CD4-positive, alpha-beta T cell treated with Interleukin-4 for 4 hours (primary cell): ENCODE results near the gene NEU2.
"Not testable (repeated sequence)": the region's sequence is repeated elsewhere in the genome, so short reads cannot be mapped to it uniquely, and the experiment has no call there.

Source experiments
- DNase-seq: peaks from one replicate; pipeline ENCODE4 v3.0.0-alpha.2; 2020

Gene NEU2

DNA sequence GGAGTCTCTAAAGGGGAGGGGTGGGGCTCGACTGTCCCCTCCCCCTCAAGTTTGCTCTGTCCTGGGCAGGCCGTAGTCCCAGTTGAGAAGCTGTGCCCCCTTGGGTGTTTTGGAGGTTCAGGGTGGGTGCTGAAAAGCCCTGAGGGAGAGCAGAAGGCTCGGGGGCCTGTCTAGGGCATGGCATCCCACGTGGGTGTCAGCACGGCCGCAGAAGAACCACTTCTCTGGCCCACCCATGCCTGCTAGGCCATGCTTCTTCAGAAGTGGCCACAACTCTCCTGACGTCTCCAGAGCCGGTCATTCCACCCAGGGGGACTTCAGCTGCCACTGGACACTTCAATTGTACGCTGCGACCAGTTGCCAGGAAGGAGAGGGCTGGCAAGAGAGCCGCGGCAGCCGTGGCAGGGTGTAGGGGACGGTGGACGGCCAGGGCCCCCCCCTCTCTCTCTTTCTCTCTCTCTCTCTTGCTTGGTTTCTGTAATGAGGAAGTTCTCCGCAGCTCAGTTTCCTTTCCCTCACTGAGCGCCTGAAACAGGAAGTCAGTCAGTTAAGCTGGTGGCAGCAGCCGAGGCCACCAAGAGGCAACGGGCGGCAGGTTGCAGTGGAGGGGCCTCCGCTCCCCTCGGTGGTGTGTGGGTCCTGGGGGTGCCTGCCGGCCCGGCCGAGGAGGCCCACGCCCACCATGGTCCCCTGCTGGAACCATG, 27.5 kb downstream of the NEU2 start, which contains the start of gene INPP5D:
Gene INPP5D (plus strand): TSS at position 546 of the 704 bp plus-strand sequence. CDS start 137 bp downstream, at position 683.
- peak; percentile 85 for DNase-seq

DNA sequence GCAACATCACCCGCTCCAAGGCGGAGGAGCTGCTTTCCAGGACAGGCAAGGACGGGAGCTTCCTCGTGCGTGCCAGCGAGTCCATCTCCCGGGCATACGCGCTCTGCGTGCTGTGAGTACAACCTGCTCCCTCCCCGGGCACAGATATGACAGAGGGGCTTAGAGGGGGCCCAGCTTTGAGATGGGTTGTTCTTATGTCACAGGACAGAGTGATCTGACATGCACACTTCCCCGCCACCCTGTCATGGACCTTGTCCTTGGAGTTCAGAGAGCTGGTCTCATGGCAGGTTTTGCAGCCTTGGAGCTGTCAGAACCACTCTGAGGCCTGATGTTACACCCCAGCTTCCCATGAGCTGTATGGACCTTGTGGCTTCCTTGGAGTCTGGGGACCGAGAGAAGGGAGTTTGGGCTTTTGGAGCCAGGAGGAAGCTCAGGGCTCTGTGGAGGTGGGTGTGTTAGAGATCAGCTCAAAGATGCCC, 28.1 kb downstream of the NEU2 start:
- no peak for DNase-seq

DNA sequence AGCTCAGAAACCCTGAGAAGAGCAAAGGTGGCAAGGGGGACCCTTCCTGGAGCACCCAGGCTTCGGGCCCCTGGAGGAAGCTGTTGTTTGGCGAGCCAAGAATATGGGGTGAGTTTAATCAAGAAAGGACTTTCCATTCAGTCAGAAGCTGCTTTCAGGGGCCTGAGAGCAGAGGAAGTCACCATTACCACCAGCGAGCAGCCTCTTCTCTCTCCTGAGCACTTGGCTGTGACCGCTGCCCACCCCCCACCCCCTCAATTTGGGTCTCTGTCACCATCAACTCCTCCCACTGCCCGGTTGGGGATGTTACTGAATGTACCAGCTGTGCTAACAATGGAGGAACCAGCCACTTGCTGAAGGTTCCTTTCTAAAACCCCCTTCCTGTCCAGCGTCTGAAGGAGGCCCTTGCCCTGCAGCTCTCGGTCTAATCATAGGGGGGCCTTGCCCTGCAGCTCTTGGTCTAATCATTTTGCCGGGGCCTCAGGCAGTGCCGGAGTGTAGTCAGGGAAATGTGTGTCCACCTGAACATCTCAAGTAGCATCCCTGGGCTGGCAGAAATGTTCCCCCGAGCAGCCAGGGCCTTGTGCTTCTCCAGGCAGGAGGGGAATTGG, 28.6 kb downstream of the NEU2 start:
- no peak for DNase-seq

DNA sequence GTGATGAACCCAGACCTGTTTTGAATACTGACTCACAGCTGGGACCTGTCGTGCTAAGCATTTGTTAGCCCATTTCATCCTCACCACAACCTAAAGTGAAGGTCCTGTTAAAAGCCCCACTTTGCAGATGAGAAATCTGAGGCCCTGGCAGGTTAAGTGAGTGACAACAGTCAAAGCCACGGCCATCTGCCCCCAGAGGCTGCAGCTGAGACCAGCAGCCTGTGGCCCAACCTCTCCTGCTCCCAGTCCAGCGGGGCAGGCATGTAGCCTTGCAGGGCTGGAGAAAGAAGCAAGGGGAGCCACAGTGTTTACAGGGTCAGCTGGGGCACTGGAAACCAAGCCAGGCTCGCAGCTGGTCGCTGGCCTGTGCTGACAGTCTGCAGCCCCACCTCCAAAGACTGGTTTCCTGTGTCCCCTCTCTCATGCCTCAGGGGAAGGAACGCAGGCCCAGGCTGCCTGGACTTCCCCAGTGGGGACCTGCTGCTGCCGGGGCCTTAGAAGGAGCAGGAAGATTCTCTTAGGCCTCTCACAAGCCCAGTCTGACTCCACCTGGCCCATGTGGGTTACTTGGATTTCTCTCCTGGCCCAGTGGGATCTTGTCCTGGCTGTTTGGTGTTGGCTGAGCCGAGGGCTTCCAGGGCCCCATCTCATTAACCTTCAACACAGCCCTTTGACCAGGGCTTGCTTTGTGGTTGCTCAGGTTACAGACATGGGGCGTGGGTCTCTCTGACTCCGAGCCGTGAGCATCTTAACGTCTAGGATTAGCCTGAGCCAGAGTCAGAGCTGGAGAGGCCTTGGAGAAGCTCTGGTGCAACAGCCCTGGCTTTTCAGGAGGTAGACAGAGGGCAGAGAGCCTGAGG, 29.3 kb downstream of the NEU2 start:
- DNase-seq, result peak; percentile 78

DNA sequence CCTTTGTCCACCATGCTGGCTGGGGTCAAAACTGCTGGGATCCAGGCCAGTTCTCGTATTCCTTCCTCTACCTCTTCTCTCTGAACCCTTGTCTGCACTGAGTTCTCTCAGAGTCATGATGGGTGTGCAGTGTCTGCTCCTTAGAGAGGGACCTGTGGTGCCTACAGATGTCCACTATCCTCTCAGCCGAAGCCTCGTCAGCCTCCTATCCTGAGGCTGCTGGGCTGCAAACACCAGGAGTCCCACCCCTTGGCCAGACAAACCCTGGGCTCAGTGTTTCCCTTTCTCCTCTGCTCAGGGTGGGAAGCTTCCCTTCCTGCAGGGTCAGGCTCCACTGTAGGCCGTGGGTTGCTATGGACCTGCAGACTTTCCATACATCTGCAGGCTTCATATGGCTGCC, 30.0 kb downstream of the NEU2 start:
- DNase-seq, result no peak

DNA sequence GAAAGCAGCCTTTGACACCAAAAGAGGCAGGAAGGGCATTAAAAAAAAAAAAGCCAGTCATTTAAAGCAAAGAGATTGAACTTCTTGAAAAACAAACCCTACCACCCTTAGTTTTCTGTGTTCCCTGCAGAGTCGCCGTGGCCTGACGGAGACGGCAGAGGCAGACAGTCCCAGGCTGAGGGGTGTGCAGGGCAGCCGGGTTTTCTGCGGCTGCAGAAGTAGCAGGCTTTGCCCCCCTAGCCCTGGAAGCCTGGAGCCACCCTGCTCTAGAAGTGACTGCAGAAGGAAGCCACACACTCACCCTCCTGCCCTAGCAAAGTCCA, 30.4 kb downstream of the NEU2 start:
- DNase-seq, result no peak

DNA sequence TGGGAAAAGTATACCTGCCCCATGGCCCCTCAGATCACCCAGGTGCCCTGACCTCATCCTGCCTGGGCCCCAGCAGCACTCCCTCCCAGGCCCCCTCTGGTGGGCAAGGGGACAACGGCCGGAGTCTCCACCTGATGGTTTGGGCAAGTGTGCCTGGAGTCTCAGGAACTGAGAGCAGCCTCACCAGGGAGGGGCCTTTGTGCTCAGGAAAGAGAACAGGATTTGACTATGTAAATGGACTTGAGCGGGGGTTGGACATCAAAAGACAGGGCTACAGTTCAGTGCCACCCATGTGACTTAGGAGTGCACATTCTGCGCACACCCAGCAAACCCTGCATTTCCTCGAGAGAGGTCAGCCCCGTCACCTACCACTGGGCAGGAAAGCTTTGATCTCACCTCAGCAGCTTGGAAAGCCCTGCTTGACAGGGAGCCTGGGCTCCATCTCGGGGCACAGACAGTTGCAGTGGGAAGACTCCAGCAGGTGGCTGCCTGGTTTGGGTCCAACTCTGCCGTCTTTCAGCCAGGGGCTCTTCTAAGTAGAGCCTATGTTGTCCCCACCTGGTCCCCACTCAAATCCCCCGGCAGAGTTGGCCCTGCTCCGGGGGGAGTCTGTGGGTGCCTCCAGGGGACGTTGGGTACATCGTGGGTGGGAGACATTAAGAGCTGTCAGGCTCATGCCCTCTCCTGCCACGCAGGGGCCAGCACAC, 30.9 kb downstream of the NEU2 start:
- DNase-seq, result peak; percentile 33

DNA sequence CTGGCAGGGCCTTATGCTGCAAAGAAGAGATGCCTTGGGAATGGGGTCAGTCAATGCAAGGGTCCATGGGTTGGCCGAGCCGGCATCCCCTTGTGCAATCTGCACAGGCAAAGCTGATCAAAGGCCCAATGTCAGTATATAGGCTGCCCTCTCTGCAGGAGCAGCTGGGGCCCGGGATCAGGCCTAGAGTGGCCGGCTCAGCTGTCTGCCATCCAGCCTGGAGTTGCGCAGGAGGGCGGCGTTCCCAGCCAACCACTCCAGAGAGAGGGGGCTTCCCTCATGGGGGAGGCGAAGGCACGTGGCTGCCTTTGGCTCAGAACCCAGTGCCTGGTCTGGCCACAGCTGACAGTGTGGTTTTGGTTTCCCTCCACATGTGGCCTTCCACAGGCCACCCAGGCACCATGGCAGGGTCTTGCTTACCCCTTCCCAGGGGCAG, 31.5 kb downstream of the NEU2 start:
- DNase-seq, result no peak

DNA sequence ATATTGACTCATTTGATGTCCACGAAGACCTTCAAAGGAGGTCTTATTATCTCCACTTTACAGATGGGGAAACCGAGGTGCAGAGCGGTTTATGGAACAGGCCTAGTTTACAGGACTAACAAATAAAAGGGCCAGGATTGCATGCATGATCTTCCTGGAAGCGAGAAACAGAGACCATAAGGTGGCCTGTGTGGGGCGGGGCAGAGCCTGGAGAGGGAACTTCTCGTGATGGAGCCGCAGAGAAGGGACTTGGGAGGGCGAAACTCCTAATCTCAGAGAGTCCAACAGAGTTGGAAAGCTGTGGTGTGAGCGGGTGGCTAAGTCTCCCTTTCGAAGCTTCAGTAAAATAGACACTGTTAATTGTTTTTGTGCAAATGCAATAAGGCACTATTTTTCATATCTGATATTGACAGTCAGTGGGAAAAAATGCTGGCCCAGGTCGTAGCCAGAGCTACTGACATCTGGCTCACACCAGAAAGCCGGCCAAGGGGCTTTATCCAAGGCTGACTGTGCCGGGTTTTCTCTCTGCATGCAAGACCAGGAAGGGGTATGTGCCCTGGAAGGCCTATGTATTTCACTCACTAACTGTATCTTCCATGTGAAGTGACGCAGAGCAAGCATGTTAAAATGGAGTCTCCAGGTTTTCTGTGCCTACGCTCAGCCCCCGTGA, 32.2 kb downstream of the NEU2 start:
- no peak for DNase-seq

DNA sequence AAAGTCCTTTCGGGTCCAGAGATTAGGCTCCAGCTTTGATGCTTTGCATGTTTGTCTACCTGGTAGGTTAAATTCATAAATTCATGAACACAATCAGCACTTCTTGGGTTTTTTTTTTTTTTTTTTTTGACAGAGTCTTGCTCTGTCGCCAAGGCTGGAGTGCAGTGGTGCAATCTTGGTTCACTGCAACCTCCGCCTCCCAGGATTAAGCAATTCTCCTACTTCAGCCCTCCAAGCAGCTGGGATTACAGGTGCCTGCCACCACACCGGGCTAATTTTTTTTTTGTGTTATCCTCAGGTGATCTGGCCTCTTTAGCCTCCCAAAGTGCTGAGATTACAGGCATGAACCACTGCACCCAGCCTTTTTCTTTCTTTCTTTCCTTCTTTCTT, 32.7 kb downstream of the NEU2 start:
- not testable (repeated sequence) for DNase-seq

DNA sequence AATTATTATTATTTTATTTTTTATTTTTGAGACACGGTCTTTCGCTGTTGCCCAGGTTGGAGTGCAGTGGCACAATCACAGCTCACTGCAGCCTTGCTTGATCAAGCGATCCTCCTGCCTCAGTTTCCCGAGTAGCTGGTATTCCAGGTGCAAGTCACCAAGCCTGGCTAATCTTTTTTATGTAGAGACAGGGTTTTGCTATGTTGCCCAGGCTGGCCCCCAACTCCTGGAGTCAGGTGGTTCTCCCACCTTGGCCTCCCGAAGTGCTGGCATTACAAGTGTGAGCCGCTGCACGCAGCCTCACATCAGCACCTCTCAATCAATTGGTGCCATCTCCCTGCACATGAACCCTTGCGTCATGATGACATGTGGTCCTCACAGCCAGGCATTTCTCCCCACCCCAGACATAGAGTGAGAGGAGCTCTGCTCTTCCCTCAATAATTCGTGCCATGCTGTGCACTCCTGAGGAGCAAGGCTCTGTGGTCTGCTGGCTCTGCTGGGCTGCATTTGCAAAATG, 33.5 kb downstream of the NEU2 start:
- DNase-seq, result no peak

DNA sequence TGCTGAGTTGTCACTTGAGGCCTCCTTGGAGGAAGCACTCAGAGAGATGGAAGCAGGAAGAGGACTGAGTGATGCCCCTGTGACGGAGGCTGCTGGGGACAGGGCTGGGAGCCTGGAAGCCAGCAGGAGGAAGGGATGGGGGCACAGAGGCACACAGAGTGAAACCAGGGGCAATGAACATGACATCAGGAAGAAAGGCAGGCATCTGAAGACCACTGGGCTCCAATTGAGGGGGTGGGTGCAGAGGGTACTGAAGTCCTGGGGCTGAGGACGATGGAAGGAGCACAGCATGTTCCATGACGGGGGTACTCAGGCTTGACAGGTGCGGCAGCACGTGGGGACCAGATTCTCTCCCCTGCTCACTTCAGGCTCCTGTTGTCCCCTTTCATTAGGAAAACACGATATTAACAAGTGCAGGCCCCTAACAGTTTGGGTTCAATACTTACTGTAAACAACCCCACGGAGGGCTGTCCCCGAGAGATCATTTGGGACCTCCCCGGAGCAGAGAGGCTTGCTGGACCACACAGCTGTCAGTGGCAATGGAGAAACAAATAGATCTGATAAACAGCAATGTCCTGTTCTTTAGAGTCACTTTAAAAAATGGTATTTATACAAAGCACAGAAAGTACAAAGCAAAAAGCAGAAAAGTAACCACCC, 36.4 kb downstream of the NEU2 start:
- DNase-seq, result no peak

DNA sequence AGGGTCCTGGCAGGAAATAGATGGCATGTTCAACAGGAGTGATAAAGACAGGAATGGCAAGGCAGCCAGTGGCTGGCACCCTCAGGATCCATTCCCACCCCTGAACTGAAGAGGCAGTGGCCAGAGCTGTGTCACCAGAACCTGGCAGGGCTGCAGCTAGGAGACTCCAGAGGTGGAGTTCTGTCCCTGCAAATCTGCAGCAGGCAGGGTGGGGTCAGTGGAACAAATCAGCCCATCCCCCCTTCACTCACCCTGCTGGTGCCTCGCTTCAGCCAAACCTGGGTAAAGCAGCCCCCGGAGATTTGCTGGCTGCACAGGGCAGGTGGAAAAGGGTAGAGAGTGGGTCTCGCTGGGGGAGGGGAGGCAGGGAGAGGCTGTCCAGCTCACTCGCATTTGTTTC, 40.4 kb downstream of the NEU2 start:
- DNase-seq, result no peak

DNA sequence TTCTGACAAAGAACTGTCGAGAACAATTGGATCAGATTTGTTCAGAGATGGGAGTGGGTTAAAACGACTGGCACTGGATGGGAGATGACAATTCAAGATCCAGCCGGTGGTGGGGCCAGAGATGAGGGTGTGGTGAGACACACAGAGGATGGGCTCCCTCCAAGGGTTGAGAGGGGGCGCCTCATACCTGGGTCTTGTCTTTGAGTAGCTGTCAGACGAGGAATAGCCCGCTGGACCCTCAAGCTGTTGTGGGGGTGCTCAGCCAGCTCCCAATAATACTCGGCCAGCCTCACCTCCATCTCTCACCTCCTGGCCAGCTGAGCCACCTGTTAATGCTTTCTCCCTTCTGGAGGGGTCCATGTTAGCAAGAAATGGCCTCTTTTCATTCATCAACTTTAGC, 41.6 kb downstream of the NEU2 start:
- DNase-seq, result no peak

DNA sequence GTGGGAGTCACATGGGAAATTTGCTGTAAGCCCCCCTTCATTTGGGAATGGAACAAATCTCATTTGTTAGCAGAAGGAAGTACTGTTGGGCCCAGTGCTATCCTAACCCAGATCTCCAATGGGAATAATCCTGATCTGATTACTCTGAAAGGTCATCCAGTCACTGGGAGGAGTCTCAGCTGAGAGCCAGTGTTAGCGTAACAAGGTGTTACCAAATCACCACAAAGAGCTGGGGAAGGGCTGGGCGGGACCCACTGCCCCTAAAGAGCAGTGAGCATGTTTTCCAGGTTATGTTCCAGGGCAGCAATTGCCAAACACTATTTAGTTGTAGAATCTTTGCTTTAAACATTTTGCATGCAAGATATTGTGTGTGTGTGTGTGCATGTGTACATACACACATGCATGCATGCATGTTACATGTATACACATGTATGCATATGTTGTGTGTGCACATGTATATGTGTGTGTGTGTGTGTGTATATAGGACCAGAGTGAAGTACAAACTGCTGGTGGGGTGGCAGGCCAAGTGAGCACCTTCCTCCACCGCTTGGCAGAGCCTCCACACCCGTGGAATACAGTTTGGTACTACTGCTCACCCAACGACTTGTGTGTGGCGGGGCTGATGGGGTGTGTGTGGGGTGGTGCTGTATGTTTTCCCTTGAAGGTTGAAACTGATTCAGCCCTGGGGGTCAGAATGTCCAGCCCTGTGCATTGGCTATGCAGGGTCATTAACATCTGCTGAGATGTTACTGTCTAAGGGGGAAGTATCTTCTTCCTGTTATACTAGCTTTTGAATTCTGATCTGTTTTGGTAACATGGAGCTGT, 42.9 kb downstream of the NEU2 start:
- DNase-seq, result no peak

DNA sequence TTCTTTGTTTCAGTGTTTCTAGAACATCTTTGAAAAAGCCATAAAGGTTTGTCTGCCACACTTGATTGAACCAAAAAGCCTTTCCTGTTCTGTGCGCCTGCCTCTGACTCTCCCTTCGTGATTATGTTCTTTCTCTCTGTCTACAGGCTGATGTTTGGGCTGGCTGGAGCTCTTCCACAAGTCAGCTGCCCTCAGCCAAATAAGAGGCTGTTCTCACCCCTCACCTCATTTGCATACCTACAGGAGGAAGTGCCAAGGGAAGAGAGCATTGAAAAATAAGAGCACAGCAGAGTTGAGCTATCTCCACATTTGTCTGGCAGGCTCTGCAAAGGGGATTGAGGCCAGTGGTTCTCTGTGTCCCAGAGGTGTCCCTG, 43.5 kb downstream of the NEU2 start:
- peak; percentile 59 for DNase-seq

DNA sequence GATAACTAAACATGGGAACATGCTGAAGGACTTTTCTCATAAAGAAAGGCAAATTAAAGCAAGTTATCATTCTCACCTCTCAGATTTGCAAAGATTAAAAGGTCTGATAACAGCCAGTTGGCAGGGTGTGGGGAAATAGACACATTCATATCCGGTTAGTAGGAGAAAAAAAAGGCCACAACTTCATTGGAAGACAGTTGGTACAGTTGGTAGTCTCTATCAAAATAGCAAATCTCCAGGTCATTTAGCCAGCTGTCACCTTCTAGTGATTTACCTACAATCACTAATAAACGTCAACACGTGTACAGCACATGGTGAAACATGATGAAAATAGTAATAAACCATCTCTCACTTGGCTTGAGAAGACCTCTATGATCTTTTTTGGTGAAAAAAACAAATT, 44.3 kb downstream of the NEU2 start:
- peak; percentile 83 for DNase-seq

DNA sequence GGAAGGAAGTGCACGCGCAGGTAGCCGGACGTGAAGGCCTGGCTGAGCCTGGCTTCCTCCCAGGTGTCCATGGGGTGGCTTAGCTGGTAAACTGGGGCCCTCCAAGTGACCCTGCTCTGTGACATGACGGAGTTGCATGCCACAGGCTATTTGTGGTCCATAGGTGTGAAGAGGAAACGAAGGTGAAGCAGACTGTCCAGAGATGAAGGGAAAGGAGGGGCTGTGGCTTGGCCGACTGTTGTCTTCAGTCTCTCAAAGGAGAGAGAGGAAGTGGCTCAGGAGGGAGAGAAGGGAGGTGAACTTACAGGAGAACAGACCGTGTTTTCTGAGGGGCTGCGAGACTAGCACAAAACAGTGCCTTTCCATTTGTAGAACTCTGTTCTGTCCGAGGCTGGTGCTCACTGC, 47.0 kb downstream of the NEU2 start:
- DNase-seq, result peak; percentile 41

DNA sequence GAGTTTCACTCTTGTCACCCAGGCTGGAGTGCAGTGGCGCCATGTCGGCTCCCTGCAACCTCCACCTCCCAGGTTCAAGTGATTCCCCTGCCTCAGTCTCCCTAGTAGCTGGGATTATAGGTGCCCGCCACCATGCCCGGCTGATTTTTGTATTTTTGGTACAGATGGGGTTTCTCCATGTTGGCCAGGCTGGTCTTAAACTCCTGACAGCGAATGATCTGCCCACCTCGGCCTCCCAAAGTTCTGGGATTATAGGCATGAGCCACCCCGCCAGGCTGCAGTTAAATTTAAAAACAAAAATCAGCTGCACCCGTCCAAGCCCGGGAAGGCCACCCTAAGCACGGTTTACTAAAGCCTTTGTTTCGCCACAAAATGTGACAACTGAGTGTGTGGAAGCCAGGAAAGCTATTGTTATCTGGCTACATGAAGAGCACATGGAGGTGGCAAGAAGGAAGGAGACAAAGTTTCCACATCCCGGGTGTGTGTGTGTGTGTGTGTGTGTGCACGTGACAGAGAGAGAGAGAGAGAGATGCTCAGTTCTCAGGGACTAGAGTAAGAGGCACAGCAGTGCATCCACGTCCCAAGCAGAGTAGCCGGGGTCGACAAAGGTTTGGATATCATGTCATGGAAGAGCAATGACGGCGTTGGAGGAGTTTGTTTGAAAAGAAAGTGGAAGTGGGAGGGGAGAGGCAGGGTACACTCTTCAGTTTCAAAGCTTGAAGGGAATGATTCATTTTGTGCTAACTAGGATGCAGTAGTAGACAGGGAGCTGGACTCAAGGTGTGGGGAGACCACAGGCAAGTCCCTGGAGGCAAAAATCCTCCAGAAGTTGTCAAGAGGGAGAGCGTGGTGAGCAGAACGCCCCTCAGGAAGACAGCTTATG, 47.7 kb downstream of the NEU2 start:
- no peak for DNase-seq

DNA sequence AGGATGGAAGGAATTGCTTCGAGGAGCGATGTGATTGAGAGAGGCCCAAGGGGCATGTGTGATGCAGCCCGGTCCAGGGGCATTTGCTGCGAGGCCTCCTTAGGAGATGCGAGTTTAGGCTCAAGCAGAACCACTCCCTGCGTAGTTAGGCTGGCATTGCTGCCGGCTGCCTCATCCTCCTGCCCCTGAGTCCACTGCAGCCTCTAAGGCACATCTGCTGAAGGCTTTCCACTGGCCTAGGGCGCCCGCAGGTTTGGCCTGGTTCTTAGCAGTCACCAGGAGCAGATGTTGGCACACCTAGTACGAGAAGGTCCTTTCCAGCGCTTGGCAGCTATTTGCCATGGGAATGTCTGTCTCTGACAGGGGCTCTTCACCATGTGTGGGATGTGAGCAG, 48.4 kb downstream of the NEU2 start:
- no peak for DNase-seq
